NB4 (cell line): ENCODE results near the gene RFTN1.
A peak's percentile ranks its signal among the peaks of the same experiment; 100 is the strongest.

Experiments used
- DNase-seq: peaks from one replicate; pipeline ENCODE4 v3.0.0; 2010; ENCODE audit warnings: low read depth
- H3K4me3 ChIP-seq: one replicate; pipeline ENCODE4 v1.5.1; 2011; ENCODE audit warnings: mild to moderate bottlenecking, low read depth, low read length, moderate library complexity
- CTCF ChIP-seq: IDR thresholded peaks from one replicate; pipeline ENCODE4 v1.5.1; 2012; ENCODE audit warnings: low read depth, low read length
- MAX ChIP-seq: IDR thresholded peaks from 2 replicates; pipeline ENCODE4 v1.6.1; 2011; ENCODE audit warnings: low read depth, low read length
- MYC ChIP-seq: IDR thresholded peaks from 2 replicates; pipeline ENCODE4 v1.6.1; 2011; ENCODE audit warnings: low read depth, low read length
- POLR2A ChIP-seq: IDR thresholded peaks from 2 replicates; pipeline ENCODE4 v1.6.1; 2011; ENCODE audit warnings: mild to moderate bottlenecking; ENCODE audit not compliant: insufficient read length; ENCODE audit errors: extremely low read depth

RFTN1 gene

GRCh38 chr3:16363636-16364035 lies 149.9 kb downstream of the RFTN1 start:
- DNase-seq = no peak
- TF ChIP-seq MAX (no peak), MYC (no peak), CTCF (no peak), POLR2A (no peak)
- H3K4me3 ChIP-seq = no peak overlapping the region

GRCh38 chr3:16362770-16363169 lies 150.7 kb downstream of the RFTN1 start:
- no peak for TF ChIP-seq CTCF
- no peak for TF ChIP-seq MAX
- no peak for TF ChIP-seq MYC
- TF ChIP-seq POLR2A = no peak
- no peak for DNase-seq

GRCh38 chr3:16361087-16361486 lies 152.4 kb downstream of the RFTN1 start:
- DNase-seq = no peak
- no peak for TF ChIP-seq POLR2A
- TF ChIP-seq MAX = no peak
- TF ChIP-seq MYC = no peak
- no peak for TF ChIP-seq CTCF
- H3K4me3 ChIP-seq = no peak overlapping the region

More at GRCh38 chr3:16362770-16363169, 150.7 kb downstream of the RFTN1 start:
- no peak overlapping the region for H3K4me3 ChIP-seq

GRCh38 chr3:16359331-16359730 lies 154.2 kb downstream of the RFTN1 start:
- no peak overlapping the region for H3K4me3 ChIP-seq
- peak; percentile 22 for DNase-seq
- TF ChIP-seq MYC = no peak
- no peak for TF ChIP-seq POLR2A
- TF ChIP-seq CTCF = no peak
- TF ChIP-seq MAX = no peak

- no peak for TF ChIP-seq MAX
- TF ChIP-seq POLR2A = no peak
- TF ChIP-seq MYC = no peak
- no peak for TF ChIP-seq CTCF
These were observed 155.2 kb downstream of the RFTN1 start for GRCh38 chr3:16358336-16358735.

GRCh38 chr3:16357186-16358121 lies 156.0 kb downstream of the RFTN1 start:
- no peak for DNase-seq
- H3K4me3 ChIP-seq = no peak overlapping the region
- no peak for TF ChIP-seq POLR2A
- no peak for TF ChIP-seq CTCF
- TF ChIP-seq MYC = no peak
- no peak for TF ChIP-seq MAX

More at GRCh38 chr3:16358336-16358735, 155.2 kb downstream of the RFTN1 start:
- no peak for DNase-seq
- H3K4me3 ChIP-seq = no peak overlapping the region
